ENCODE data around the gene DCPS.
"Not testable (repeated sequence)": the region's sequence is repeated elsewhere in the genome, so short reads cannot be mapped to it uniquely, and the experiment has no call there.

Gene DCPS

DNA sequence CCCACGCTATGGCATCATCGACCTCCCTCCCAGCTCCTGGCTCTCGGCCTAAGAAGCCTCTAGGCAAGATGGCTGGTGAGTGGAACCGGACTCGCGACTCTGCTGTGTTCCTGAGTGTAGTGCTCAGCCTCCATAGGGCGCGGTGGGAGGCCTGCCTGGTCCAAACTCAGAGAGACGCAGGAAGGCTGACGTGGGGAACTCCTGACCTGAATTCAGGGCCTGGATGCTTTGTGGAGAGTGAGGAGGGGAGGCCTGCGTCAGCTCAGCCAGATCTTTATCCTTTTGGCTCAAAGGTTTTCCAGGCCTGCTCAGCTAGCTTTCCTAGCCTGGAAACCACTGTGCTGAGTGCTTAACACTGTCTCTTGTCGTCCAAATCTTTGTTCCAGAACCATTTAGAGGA lies 13.0 kb upstream of the DCPS start:
- no peak for DNase-seq

DNA sequence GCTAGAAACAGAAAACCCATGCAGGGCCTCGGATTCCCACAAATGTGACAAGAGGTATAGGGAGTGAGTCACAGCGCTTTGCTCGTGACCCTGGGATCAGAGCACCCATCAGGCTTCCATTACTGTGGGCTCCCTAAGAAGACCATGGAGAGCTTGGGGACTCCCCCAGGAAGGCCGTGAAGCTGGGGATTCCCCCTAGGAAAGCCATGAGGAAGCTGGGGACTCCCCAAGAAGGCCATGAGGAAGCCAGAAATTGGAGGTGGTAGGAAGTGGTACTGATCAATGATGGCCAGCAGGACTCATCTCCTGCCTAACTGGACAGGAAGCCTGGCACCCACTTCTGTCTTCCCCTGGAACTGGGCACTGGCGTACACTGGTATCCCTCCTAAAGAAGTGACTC lies 10.1 kb upstream of the DCPS start:
- peak; percentile 72 to 88 for DNase-seq

DNA sequence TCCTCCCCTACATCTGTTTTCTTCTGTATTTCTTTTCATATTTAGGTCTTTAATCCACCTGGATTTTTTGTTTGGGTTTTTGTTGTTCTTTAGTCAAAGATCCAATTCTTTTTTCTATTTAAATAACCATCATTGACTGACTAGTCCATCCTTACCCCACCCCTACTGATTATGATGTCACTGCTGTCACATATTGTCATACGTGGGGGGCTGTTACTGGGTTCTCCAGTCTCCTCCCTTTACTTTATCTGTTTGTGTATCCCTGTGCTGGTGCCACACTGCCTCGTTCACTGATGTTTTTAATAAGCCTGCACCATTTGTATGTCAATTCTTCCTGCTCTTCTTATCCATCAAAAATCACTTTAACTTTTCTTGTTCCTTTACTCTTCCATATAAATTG lies 6.9 kb upstream of the DCPS start:
- no peak for DNase-seq

DNA sequence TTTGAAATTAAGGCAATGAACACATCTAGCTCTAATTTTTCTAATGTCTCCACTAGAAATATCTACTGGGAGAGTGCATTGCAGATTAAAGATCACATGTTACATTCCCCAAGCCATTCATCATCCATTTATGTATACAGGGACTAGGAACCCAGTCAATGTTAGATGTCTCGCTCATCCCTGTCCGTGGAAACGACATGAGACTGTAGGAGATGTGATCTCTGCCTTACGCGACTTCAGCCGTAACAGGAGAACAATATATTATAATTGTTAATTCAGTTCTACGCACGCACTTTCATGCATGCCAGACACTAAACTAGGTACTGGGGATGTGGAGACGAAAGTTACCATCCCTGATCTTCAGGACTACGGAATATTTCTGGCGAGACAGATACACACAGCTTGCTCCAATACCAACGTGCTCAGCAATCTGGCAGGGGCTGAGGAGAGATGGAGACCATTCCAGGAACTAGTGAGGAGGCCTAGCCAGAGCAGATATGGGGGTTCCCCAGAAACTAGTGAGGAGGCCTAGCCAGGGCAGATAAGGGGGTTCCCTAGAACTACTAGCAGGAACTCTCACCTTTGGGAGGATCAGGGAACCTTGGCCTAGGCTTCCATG lies 706 bp downstream of the DCPS start:
- DNase-seq, result no peak

DNA sequence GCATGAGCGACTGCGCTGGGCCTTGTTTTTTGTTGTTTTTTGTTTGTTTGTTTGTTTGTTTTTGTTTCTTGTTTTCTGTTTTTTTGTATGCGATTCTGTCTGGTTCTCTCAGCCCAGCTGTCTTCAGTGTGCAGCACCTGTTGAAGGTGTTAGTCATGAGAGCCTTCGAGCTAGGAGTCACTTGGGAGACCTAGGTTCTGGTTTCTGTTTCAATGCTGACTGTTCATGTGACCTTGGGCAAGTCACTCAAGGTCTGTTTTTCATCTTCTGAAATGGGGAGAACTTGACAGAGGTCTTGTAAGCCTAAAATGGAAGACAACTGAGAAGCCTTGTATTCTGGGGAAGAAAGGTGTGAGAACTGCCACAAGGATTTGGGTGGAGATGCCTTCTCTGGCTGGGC lies 1.8 kb downstream of the DCPS start:
- DNase-seq, result no peak

DNA sequence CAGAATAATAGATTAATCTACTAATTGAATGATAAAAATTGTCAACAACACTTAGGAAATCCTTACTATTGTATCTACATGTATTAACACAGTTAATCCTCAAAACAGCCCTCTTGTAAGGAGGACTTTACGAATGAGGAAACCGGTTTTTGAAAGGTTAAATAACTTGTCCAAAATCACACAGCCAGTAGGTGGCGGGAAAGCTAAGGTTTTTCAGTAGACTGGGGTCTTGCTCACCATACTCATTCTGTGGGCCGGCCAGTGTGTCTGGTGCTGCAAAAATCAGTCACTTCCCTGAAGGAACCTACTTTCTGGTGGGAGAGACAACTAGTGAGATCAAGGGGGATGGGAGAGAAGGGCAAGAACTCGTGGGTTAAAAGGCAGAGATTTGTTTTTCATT lies 3.8 kb downstream of the DCPS start:
- peak in 1 of 2 donors; percentile 45 for DNase-seq

DNA sequence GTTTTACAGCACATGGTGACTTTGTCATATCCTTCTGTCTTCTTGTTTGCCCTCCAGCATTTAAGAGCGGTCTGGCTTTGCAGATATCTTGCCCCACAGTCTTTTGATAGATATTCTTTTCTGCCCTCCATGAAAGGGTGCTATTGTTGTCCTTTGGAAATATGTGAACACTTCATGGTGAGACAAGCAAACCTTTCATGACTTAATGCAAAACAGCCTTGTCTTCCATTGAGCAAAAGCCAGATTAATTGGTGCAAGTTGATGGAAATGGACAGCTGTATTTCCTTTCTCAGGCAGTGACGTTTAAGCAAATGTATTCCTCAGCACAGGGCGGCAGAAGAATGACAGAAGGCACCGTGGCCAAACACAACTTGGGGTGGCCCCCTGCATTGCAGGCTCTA lies 4.4 kb downstream of the DCPS start:
- DNase-seq, result no peak

DNA sequence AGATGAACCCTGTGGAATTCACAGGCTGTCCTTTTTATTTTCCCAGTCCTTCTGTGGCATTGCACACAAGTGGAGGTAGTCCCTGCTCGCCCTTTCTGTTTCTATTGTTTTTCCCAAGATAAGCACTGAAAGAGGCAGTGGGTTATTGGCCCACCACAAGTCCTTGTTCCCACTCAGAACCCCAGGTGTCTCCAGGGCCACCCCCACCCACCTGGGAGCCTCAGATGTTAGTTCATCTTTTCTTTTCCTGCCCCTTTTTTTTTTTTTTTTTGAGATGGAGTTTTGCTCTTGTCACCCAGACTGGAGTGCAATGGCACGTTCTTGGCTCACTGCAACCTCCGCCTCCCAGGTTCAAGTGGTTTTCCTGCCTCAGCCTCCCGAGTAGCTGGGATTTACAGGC lies 4.9 kb downstream of the DCPS start:
- not testable (repeated sequence) for DNase-seq

DNA sequence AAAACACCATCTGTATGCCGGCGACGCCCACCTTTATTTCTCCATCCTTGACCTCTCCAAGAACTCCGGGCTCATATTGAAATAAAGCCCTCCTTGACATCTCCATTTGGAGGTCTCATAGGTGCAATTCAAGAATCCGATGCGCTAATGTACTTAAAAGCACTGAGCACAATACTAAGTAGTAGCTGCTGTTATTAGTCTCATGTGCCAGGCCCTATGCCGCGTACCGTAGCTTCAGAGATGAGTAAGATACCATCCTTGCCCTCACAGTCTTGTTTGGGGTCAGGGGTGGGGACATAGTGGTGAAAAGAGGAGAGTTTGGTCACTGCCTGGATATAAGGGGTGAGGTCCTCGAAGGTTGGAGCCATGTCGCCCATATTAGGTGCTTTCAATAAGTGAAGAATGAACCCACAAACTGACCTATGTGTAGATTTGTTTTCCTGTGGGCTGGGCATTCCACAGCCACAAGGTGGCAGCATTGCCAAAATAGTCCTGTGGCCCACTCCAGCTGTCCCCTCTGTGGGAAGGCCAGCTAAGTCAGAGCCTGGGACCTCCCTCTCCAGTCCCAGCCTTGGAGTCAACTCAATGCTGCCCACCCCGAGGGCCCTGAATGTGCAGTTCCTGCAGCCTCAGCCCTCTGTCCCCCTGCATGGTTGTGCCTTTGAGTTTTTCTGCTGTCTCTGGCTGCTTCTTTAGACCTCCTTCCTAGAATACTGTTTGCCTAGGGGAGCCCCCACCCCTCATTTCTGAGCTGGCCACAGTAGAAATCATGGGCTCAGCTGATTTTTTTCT lies 6.5 kb downstream of the DCPS start:
- DNase-seq, result peak; percentile 65 to 86

DNA sequence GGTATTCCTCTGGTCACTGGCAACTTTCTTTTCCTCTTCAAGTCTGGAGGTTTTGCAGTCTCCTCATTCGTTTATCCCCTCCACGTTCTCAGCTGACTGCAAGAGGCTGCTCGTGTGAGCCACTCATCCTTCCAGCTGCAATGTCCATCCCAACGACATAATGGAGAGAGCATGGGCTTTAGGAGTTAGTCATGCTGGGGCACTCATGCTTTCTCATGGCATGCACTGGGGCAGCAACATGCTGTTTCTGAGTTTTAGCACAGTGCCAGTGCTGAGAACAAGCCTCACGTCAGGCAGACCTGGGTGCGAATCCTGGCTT lies 7.1 kb downstream of the DCPS start:
- DNase-seq, result no peak

DNA sequence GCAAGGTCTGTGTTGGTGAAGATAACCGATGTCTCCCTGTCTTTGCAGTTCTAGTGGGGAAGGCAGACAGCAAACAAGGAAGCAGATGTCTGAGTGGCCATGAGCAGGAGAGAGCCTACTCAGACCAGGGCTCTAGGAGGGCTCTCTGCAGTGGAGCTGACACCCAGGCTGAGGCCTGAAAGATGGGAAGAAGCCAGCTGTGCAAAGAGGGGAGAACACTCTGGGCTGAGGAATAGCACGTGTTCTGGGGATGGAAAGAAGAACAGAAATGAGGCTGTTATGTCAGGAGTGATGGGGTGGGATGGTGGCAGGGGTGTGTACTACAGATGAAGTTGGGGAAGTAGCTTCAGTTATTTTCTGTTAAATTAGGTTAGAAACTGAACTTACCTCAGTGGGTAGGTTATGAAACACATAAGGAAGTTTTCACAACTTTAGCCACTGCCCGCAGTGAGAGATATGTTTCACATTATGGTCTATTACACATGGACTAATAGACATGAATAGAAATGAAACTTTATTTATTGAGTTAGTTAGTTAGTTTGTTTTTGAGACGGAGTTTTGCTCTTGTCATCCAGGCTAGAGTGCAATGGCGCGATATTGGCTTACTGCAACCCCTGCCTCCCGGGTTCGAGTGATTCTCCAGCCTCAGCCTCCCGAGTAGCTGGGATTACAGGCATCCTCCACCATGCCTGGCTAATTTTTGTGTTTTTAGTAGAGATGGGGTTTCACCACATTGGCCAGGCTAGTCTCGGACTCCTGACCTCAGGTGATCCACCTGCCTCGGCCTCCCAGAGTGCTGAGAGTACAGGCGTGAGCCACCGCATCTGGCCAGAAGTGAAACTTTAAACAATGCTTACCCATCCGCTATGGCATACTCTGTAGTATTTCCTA lies 7.8 kb downstream of the DCPS start:
- DNase-seq, result peak; percentile 66 to 76

DNA sequence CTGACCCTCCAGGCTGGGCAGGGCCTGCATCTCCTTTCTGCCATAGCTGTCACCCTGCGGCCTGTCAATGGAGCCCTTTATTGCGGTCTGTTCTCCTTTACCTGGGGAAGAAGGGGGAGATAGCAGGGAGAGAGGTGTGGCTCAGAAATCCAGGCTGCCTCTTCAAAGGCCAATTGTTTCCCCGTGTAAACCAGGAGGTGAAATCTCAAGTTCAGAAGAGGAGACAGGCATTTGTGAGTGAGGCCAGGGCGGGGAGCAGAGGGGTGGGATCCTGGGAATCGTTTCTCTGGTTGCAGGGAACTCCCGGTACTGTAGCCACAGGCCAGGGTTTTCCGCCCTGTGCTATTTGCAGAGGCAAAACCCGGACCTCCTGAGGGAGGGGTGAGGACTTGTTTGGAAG lies 9.1 kb downstream of the DCPS start:
- no peak for DNase-seq

DNA sequence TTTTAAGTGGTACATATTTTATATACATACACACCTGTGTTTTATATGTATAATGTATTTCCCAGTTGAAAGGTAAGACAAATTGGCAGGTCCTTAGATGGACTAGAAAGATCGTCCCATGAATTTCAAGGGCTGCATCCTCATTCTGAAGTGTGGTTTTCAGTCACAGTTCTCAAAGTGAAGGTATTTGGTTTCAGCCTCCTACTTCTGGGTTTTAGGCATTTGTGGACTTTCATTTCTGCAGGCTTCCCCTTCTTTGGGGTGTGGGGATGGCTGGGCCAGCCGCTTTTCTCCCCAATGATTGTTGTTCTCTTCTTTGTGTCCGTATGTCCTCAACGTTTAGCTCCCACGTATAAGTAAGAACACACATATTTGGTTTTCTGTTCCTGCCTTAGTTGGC lies 10.0 kb downstream of the DCPS start:
- no peak for DNase-seq

DNA sequence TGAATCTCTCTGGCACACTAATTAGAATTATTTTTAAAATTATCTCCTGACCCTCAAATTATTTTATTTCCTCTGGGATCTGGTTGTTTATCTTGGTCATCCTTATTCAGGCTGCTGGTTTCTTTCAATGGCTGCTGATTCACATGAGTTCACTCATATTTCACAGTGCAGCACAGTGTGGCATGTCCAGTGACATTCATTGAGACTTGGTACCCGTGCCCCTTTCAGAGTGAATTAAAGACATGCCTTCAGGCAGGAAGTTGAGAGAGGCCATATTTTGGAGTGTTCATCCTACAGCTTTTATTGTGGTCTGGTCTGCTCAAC lies 13.5 kb downstream of the DCPS start:
- no peak for DNase-seq

DNA sequence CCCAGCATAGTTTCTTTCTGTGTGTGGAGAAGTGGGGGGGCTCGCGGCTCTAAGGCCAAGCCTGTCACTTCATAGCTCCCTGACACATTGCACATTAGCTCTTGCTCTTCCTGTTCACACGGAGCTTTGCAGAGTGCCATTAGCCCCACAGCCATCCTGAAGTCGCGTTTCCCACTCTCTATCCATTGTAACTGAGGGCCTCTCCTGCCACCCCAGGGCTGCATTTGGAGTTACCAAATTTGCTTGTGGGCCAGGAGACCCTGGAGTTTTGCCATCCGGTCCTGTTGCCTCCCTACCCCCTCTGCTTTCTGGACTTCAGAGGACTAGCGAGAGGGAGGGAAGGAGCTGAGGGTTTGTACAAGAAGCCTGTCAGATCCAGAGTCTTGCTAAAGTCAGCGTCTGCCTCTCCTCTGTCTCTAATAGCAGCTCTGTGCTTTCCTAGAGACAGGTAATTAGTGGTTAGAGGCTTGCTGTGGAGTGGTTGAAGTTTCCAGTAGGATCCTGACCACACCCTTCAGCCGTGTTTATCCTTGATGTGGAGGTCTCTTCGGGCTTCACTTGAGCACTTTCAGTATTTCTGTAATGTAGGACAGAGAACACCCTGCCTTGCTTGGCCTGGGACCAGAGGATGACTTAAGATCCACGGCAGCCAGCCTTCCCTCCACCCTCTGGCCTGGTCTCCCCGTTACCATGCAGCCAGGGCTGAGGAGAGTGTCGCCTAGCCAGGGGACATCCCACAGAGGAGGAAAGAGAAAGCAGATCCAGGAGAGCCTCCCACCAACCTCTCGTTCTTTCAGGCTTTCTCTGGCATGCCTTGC lies 14.1 kb downstream of the DCPS start:
- peak in 1 of 2 donors; percentile 61 for DNase-seq

DNA sequence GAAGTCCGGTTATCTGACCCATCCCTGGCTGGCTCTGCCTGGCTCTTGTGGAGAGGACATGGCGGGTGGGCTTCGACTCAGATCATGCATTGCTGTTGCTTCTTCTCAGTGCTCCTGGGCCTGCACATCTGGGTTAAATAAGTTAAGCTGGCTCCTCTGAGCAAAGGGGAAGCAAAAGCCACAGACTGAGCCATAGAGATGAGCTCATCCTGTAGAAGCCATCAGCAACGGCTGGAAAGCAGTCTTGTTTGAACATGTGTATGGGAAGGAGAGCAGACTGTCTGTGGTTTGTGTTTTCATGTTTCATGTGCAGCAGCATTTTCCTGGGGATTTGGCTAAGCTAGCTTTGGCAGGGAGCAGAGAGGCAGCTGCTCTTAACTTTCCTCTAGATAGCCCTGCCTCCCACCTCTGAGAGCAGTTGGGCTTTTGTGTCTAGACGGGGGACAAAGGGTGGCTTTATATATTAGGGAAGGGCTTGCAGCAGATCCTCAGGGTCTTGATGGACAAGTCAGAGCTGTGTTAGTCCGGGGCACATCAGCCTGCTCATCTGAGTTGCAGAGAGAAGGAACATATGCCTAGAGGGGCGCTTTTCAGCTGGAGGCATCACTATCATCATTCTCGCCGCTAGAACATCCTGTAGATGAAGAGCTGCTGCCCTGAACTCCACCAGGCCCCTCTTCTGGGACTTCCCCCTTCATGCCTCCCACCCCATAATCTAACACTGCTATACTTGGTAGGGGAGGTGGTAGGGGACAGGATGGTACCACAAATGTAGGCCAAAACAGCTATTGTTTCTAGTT lies 14.9 kb downstream of the DCPS start:
- peak; percentile 74 to 78 for DNase-seq

DNA sequence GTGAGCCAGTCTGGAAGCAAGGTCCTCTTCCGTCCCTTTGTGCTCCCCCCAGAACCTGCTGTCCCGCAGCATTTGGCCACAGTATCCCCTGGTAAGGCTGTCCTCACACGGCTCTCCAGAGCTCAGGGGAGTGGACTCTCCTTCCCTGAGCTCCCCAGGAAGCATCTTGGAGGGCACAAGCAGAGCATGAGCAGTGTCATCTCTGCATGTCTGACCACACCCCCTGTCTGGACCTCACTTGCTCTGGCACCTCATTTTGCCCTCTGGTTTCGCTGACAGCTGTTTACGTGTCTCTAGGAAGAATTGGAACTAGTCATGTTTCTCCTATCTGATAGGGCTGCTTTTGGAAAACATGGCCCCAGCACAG lies 15.5 kb downstream of the DCPS start:
- no peak for DNase-seq

DNA sequence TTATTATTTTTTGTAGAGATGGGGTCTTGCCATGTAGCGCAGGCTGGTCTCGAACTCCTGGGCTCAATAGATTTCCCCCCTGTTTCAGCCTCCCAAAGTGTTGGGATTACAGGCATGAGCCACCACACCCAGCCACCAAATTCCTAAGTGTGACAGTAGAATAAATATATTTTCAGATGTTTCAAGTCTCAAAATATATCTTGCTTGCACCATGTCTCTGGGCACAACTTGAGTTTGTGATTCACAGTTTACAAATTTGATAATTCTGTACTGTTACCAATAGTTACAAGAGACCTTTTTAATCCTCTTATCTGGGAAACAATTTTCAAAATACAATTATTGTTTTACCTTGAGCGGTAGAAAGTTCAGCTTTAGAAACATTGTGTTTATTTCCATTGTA lies 19.1 kb downstream of the DCPS start:
- no peak for DNase-seq

DNA sequence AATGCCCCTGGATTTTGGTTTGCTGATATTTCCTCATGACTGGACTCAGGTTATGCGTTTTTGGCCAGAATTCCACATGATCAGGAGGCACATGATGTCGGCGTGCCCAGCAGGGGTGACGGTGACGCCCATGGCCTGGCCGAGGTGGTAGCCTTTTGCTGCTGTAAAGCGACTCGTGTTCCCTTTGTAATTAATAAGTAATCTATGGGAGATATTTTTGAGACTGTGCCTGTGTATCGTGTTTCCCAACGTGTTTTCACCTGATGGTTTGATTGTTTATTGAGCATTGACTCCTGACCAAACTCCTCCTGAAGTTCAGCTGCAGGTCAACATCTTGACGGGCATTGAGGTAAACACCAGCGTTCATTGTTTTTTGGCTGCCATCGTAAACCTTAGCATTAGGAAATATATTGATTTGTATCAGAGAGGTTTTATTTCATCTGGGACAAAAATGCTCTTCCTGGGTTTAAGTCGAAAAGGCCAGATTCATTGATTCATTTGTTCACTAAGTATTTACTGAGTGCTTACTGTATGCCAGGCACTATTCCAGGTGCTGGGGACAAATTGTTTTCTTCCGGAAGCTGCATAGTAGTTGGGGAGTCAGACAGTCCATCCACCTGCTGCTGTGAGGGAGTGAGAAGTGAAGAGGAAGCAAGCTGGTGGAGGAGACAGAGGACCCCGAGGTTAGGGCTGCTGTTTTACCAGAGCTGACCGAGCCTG lies 23.6 kb downstream of the DCPS start:
- no peak for DNase-seq

DNA sequence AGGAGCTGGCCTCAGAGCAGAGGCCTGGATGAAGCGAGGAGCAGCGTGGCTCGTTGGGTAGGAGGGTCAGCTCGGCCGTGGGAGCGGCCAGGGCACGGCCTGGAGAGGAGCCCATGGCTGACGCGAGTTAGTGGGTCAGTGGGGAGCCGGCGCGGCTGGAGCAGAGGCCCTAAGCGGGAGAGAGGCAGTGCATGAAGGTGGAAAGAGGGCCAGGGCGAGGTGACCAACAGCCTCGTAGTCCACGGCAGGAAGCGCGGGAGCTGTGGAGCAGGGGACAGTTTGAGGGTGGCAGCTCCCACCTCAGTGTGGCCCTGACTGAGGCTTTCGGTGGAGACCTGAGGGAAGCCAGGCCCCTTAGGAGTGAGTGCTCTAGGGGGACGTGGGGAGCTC lies 24.1 kb downstream of the DCPS start:
- DNase-seq, result no peak

DNA sequence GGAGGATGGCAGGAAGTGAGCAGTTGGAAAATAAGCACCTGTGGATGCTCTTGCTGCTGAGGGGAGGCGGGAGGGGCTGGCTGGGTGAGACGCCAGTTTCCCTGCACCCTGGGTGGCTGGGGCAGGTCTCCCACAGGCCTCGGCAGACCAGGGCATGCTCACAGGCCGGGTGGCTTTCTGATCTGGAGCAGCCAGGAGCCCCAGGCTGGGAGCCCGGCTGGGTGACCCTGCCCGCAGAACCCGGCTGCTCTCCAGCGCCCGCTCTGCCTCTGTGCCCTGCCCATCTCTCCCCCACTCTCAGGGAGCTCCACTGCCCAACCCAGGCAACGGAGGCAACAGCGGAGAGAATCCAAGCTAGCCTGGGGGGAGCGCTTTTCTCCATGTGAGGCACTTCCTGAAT lies 24.6 kb downstream of the DCPS start:
- DNase-seq, result no peak
